K562 (cell line): Measurements from ENCODE around the gene SOS1. TPM values are rescaled to one million over a fixed set of nuclear protein-coding genes. Genes with fewer than 3 reads are reported as not detected.

Experiments
- ASH1L ChIP-seq: fragments of 450-650 bp; IDR thresholded peaks from 2 replicates; pipeline ENCODE4 v1.6.1; 2018; ENCODE audit warnings: borderline replicate concordance, mild to moderate bottlenecking, low read depth; ENCODE audit not compliant: partially characterized antibody
- ATF1 ChIP-seq, 2 experiments: fragments of 450-650 bp in 1 of 2; IDR thresholded peaks; 2 replicates each; pipeline ENCODE4 v1.6.1; 2016; ENCODE audit warnings: missing compliant biosample characterization in 1 of 2, missing genetic modification characterization in 1 of 2
- BCL6 ChIP-seq: fragments of 250-450 bp; sonication (Bioruptor Pico); IDR thresholded peaks from 2 replicates; pipeline ENCODE4 v1.4.0; 2020
- CBX1 ChIP-seq: sonication (generic); IDR thresholded peaks from 2 replicates; pipeline ENCODE4 v1.6.1; 2016; ENCODE audit warnings: antibody characterized with exemption, low read depth, mild to moderate bottlenecking
- CEBPG ChIP-seq, 3 experiments: fragments of 200-800 bp in 1 of 3; sonication (Bioruptor generic) in 1 of 3; sonication (generic) in 1 of 3; formaldehyde crosslinking in 1 of 3; IDR thresholded peaks in 2 of 3; conservative IDR thresholded peaks in 1 of 3; 2 replicates each; pipeline versions ENCODE4 v1.6.1 to v1.8.0; 2016 to 2022; ENCODE audit warnings: missing compliant biosample characterization in 2 of 3, missing genetic modification characterization in 2 of 3, mild to moderate bottlenecking in 1 of 3, missing genetic modification reagents in 1 of 3
- DACH1 ChIP-seq: fragments of 450-650 bp; IDR thresholded peaks from 2 replicates; pipeline ENCODE4 v1.6.1; 2018; ENCODE audit not compliant: partially characterized antibody
- FOXM1 ChIP-seq, 2 experiments: fragments of 450-650 bp in 1 of 2; sonication (generic) in 1 of 2; formaldehyde crosslinking in 1 of 2; IDR thresholded peaks; 2 replicates each; pipeline versions ENCODE4 v1.6.1 to v1.9.0; 2017 to 2022; ENCODE audit warnings: low read depth in 2 of 2, mild to moderate bottlenecking in 2 of 2, missing genetic modification reagents in 1 of 2, moderate library complexity in 1 of 2
- HDAC8 ChIP-seq: fragments of 450-650 bp; IDR thresholded peaks from 2 replicates; pipeline ENCODE4 v1.6.1; 2016; ENCODE audit warnings: mild to moderate bottlenecking, missing genetic modification characterization, moderate library complexity, missing compliant biosample characterization
- HSF4 ChIP-seq: fragments of 250-450 bp; sonication (Bioruptor Pico); IDR thresholded peaks from 2 replicates; pipeline ENCODE4 v2.1.2; 2022; ENCODE audit warnings: mild to moderate bottlenecking, moderate library complexity, borderline replicate concordance
- KAT8 ChIP-seq: fragments of 450-650 bp; IDR thresholded peaks from 2 replicates; pipeline ENCODE4 v1.6.1; 2016; ENCODE audit warnings: low read depth, mild to moderate bottlenecking
- MED1 ChIP-seq: sonication (generic); formaldehyde crosslinking; IDR thresholded peaks from 2 replicates; pipeline ENCODE4 v1.8.1; 2023; ENCODE audit warnings: missing genetic modification reagents, borderline replicate concordance
- NCOA2 ChIP-seq, 2 experiments: fragments of 450-650 bp; IDR thresholded peaks; 2 replicates each; pipeline ENCODE4 v1.6.1; 2018; ENCODE audit warnings: mild to moderate bottlenecking in 2 of 2, moderate library complexity in 1 of 2; ENCODE audit not compliant: partially characterized antibody in 2 of 2
- OTX1 ChIP-seq: fragments of 450-650 bp; formaldehyde crosslinking; IDR thresholded peaks from 2 replicates; pipeline ENCODE4 v1.4.0; 2022; ENCODE audit warnings: mild to moderate bottlenecking
- PML ChIP-seq: IDR thresholded peaks from 2 replicates; pipeline ENCODE4 v1.6.1; 2012; ENCODE audit warnings: low read length, inconsistent platforms
- POLR2A ChIP-seq: fragments of 450-650 bp; conservative IDR thresholded peaks from 2 replicates; pipeline ENCODE4 v1.6.1; 2016
- PPARD ChIP-seq: fragments of 250-450 bp; sonication (Bioruptor Pico); IDR thresholded peaks from 2 replicates; pipeline ENCODE4 v1.8.0; 2022; ENCODE audit warnings: inconsistent platforms, mild to moderate bottlenecking, moderate library complexity
- RBFOX2 ChIP-seq: fragments of 200-400 bp; formaldehyde crosslinking; IDR thresholded peaks from 2 replicates; pipeline ENCODE4 v1.6.1; 2017; ENCODE audit warnings: low read depth, mild to moderate bottlenecking, low read length, moderate library complexity
- RFX5 ChIP-seq: IDR thresholded peaks from 2 replicates; pipeline ENCODE4 v1.6.1; 2011; ENCODE audit warnings: low read depth, mild to moderate bottlenecking, improper control_type of control experiment, low read length
- SMAD1 ChIP-seq: fragments of 150-350 bp; IDR thresholded peaks from 2 replicates; pipeline ENCODE4 v1.6.1; 2014; ENCODE audit warnings: low read length, low read depth; ENCODE audit not compliant: partially characterized antibody
- STAG1 ChIP-seq: sonication (generic); formaldehyde crosslinking; IDR thresholded peaks from 2 replicates; pipeline ENCODE4 v1.5.0; 2020; ENCODE audit warnings: missing genetic modification reagents, borderline replicate concordance
- TAF15 ChIP-seq: fragments of 200-400 bp; formaldehyde crosslinking; IDR thresholded peaks from 2 replicates; pipeline ENCODE4 v1.6.1; 2017; ENCODE audit warnings: mild to moderate bottlenecking, low read depth, low read length, moderate library complexity
- TCF7 ChIP-seq: sonication (generic); IDR thresholded peaks from 2 replicates; pipeline ENCODE4 v1.6.1; 2016; ENCODE audit warnings: antibody characterized with exemption, borderline replicate concordance
- ZBTB7A ChIP-seq: IDR thresholded peaks from 2 replicates; pipeline ENCODE4 v1.6.1; 2011; ENCODE audit warnings: low read depth, mild to moderate bottlenecking, low read length, moderate library complexity, borderline replicate concordance; ENCODE audit not compliant: control insufficient read depth
- ZEB2 ChIP-seq: fragments of 450-650 bp; IDR thresholded peaks from 2 replicates; pipeline ENCODE4 v1.6.1; 2016
- ZFP1 ChIP-seq: fragments of 450-650 bp; formaldehyde crosslinking; IDR thresholded peaks from 2 replicates; pipeline ENCODE4 v1.4.0; 2020; ENCODE audit warnings: mild to moderate bottlenecking, mixed read lengths
- ZNF146 ChIP-seq: IDR thresholded peaks from one replicate; pipeline ENCODE4 v1.6.1; 2018; ENCODE audit warnings: missing compliant biosample characterization; ENCODE audit not compliant: unreplicated experiment
- ZNF431 ChIP-seq: sonication (generic); formaldehyde crosslinking; IDR thresholded peaks from 2 replicates; pipeline ENCODE4 v1.8.0; 2022; ENCODE audit warnings: mild to moderate bottlenecking, missing genetic modification reagents
- ZNF75A ChIP-seq: fragments of 450-650 bp; formaldehyde crosslinking; IDR thresholded peaks from 2 replicates; pipeline ENCODE4 v1.4.0; 2020; ENCODE audit warnings: mild to moderate bottlenecking
- polyA plus RNA-seq, 8 experiments: library from polyadenylated mRNA; depleted of rRNA in 4 of 8; stranded (reverse) in 5 of 8; unstranded in 3 of 8; fragments of >200 nt; fragmentation: Nextera tagmentation in 2 of 8; fragmentation: Illumina TruSeq in 1 of 8; extraction: Ambion mirVana in 2 of 8; extraction: Trizol in 1 of 8; gene quantifications; 2 replicates each; pipeline versions ENCODE4 v1.2.1 to v1.2.3, GENCODE V29; 2011 to 2014; ENCODE audit warnings: inconsistent platforms in 1 of 8, missing spikeins in 1 of 8
- total RNA-seq, 7 experiments: library from RNA; depleted of rRNA in 6 of 7; stranded (reverse); fragments of >200 nt in 6 of 7; fragmentation: Illumina TruSeq in 2 of 7; extraction: Trizol in 2 of 7; gene quantifications; 2 replicates each; pipeline versions ENCODE4 v1.2.1 to v1.2.3, GENCODE V29; 2011 to 2021; ENCODE audit warnings: low replicate concordance in 1 of 7
- TF ChIP-seq, protein P1 (sequence below): sonication (generic); formaldehyde crosslinking; IDR thresholded peaks from 2 replicates; pipeline ENCODE4 v1.8.1; 2023; ENCODE audit warnings: mild to moderate bottlenecking, missing genetic modification reagents

Gene SOS1
- total and polyA plus RNA-seq, 9 of the 15 experiments (the other 6 are each of a cell fraction or from before 2014, with no cell fraction given), result 2.5 to 27.1 (median 16.3) TPM

DNA sequence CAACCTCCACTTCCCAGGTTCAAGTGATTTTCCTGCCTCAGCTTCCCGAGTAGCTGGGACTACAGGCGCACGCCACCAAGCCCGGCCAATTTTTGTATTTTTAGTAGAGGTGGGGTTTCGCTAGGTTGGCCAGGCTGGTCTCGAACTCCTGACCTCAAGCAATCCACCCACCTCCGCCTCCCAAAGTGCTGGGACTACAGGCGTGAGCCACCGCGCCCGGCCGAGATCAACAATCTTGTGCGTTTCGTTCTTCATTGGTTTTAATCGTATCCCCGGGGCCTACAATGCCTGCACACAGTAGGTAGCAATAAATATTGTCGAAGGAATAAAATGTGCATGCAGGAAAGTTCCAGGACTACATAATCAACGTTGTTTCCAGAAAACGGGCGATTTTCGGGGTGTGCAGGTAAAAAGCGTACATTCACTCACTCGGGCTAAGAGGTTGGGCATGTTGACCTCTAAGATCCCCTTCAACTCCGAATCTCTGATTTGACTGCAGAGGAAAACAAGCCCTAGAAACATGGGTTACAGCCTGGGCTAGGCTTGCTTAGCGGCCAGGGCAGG is 2.7 kb upstream of the SOS1 start (continued):
- TF ChIP-seq POLR2A (no peak), KAT8 (no peak), ZFP1 (CRISPR knock-in tag) (no peak), BCL6 (CRISPR knock-in tag) (no peak), RBFOX2 (no peak), CEBPG (CRISPR knock-in tag; IDR thresholded peaks at IDR 0.05) (0 out of 2 replicates have a peak, but pooled peaks have one; percentile 6), CEBPG (tag; conservative IDR thresholded peaks at IDR 0.05 in 1 of 2, IDR thresholded peaks at IDR 0.05 in 1 of 2) (no peak), TCF7 (no peak), ATF1 (CRISPR knock-in tag; IDR thresholded peaks at IDR 0.05) (no peak), ATF1 (tag; IDR thresholded peaks at IDR 0.05) (no peak), RFX5 (no peak), TAF15 (no peak), ZBTB7A (no peak), MED1 (CRISPR knock-in tag) (no peak), FOXM1 (IDR thresholded peaks at IDR 0.05; ENCODE audit: low read depth) (no peak), FOXM1 (CRISPR knock-in tag; IDR thresholded peaks at IDR 0.05; ENCODE audit: low read depth) (no peak), STAG1 (CRISPR knock-in tag) (no peak), ZNF431 (CRISPR knock-in tag) (no peak), OTX1 (no peak), PML (0 out of 2 replicates have a peak, but pooled peaks have one; percentile 14), ASH1L (no peak), DACH1 (no peak), SMAD1 (no peak), CBX1 (0 out of 2 replicates have a peak, but pooled peaks have one; percentile 62), ZEB2 (no peak), HDAC8 (tag) (no peak), ZNF146 (CRISPR knock-in tag) (no peak), NCOA2 (IDR thresholded peaks at IDR 0.05; ENCODE audit: partially characterized antibody in 2 of 2) (no peak), ZNF75A (no peak), PPARD (no peak), HSF4 (CRISPR knock-in tag) (no peak)
- TF ChIP-seq, protein P1, sequence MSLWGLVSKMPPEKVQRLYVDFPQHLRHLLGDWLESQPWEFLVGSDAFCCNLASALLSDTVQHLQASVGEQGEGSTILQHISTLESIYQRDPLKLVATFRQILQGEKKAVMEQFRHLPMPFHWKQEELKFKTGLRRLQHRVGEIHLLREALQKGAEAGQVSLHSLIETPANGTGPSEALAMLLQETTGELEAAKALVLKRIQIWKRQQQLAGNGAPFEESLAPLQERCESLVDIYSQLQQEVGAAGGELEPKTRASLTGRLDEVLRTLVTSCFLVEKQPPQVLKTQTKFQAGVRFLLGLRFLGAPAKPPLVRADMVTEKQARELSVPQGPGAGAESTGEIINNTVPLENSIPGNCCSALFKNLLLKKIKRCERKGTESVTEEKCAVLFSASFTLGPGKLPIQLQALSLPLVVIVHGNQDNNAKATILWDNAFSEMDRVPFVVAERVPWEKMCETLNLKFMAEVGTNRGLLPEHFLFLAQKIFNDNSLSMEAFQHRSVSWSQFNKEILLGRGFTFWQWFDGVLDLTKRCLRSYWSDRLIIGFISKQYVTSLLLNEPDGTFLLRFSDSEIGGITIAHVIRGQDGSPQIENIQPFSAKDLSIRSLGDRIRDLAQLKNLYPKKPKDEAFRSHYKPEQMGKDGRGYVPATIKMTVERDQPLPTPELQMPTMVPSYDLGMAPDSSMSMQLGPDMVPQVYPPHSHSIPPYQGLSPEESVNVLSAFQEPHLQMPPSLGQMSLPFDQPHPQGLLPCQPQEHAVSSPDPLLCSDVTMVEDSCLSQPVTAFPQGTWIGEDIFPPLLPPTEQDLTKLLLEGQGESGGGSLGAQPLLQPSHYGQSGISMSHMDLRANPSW (CRISPR knock-in tag), result 0 out of 2 replicates have a peak, but pooled peaks have one; percentile 54
